Breast epithelium (tissue), 4 donors: Measurements from ENCODE around the gene FAM193A. TPM values are rescaled to one million over a fixed set of nuclear protein-coding genes. Genes with fewer than 3 reads are reported as not detected.

Source experiments
- DNase-seq, 2 donors: peaks; one replicate each; pipeline ENCODE4 v3.0.0-alpha.2; 2019; ENCODE audit warnings: low spot score in 2 of 2
- H3K27ac ChIP-seq, 2 donors: fragments of 200-600 bp; sonication (generic) in 1 of 2; one replicate each; pipeline ENCODE4 v1.5.1; 2016 to 2019; ENCODE audit warnings: mild to moderate bottlenecking in 1 of 2
- H3K27me3 ChIP-seq, 2 donors: fragments of 200-600 bp; sonication (generic) in 1 of 2; one replicate each; pipeline versions ENCODE4 v1.5.1 to v1.6.0; 2017 to 2019; ENCODE audit warnings: control low read depth in 1 of 2, mild to moderate bottlenecking in 1 of 2
- H3K36me3 ChIP-seq: fragments of 200-600 bp; one replicate; pipeline ENCODE4 v1.5.1; 2019
- H3K4me1 ChIP-seq, 2 donors: fragments of 200-600 bp; sonication (generic); one replicate each; pipeline ENCODE4 v1.5.1; 2016 to 2019; ENCODE audit warnings: control low read depth in 1 of 2
- H3K4me3 ChIP-seq, 3 donors: fragments of 200-600 bp; sonication (generic); 1 replicate in 2 of 3; 2 replicates in 1 of 3; pipeline ENCODE4 v1.5.1; 2016 to 2019; ENCODE audit warnings: mild to moderate bottlenecking in 3 of 3, moderate library complexity in 2 of 3
- H3K9me3 ChIP-seq, 2 donors: fragments of 200-600 bp; sonication (generic) in 1 of 2; one replicate each; pipeline ENCODE4 v1.5.1; 2016 to 2019; ENCODE audit warnings: control low read depth in 1 of 2
- POLR2A ChIP-seq: fragments of 450-650 bp; IDR thresholded peaks from one replicate; pipeline ENCODE4 v1.6.1; 2016; ENCODE audit warnings: antibody characterized with exemption, mild to moderate bottlenecking, moderate library complexity
- POLR2AphosphoS5 ChIP-seq, 3 donors: sonication (generic); formaldehyde crosslinking; IDR thresholded peaks; one replicate each; pipeline ENCODE4 v1.6.1; 2017; ENCODE audit warnings: antibody characterized with exemption in 3 of 3
- intact Hi-C: fragments of 100-400 bp; cut with DNase I; formaldehyde crosslinking; loops from one replicate; pipeline ENCODE4 v1.15.1; 2023; ENCODE audit warnings: low total_unique reads
- total RNA-seq, 3 donors: library from RNA; depleted of rRNA; stranded (reverse); fragments of >200 nt; gene quantifications; one replicate each; pipeline ENCODE4 v1.1.0, GENCODE V29; 2016
- TF ChIP-seq, protein P1 (sequence below), 3 donors: fragments of 450-650 bp; IDR thresholded peaks; one replicate each; pipeline ENCODE4 v1.5.1; 2016 to 2017; ENCODE audit warnings: antibody characterized with exemption in 3 of 3, mild to moderate bottlenecking in 3 of 3, moderate library complexity in 3 of 3

The FAM193A gene
- total RNA-seq, 3 donors from 2014 or later = 24.5 to 26.5 (median 24.7) TPM

DNA sequence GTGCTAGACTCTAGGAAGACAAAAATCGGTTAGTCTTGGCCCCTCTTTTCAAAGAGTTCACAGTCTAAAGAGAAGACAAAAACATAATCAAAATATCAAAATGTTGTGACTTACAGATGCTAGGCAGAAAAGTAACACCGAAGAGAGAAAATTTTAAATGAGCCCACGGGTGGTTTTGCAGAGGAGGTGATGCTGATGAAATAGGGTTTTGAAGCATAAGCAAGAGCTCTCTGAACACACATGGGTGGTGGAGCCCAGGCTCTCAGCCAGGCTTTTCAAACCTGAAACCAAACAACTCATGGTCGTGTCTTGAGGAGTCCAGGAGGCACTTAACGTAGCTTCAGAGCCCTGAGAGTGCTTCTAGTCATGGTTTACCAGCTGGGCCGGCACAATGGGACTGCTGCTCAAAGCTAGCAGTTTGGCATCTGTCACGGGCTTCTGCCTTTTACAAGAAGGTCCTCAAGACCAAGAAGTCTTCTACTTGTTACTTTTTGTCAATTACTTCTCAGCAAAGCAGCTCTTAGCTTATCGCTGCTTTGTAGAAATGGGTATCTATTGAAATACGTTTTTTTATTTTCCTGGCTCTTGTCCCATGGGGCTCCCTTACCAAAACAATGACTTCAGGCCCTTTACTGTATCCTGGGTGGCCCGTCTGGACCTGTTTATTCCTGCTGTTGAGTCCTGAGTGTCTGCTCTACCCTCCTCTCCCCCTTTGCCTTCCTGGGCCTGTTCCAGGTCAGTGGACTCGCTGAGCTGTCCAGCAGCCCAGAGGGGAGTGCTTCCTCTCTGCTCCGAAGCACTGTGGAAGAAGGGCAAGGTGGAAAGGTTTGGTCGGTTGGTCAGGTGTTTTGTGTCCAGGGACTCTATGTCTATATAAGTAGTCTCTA lies 150.2 kb downstream of the FAM193A start:
- intact Hi-C loops = no loop called here
- Histone ChIP-seq H3K36me3 (no peaks in the 10 kb centered on the region), H3K4me1 (no peaks in the 10 kb centered on the region), H3K27ac (no peak overlapping the region), H3K9me3 (no peaks in the 10 kb centered on the region), H3K4me3 (no peak overlapping the region), H3K27me3 (no peaks in the 10 kb centered on the region)
- no peak for DNase-seq
- no peak for TF ChIP-seq POLR2A
- TF ChIP-seq POLR2AphosphoS5 (IDR thresholded peaks at IDR 0.05) = no peak
- TF ChIP-seq, protein P1, sequence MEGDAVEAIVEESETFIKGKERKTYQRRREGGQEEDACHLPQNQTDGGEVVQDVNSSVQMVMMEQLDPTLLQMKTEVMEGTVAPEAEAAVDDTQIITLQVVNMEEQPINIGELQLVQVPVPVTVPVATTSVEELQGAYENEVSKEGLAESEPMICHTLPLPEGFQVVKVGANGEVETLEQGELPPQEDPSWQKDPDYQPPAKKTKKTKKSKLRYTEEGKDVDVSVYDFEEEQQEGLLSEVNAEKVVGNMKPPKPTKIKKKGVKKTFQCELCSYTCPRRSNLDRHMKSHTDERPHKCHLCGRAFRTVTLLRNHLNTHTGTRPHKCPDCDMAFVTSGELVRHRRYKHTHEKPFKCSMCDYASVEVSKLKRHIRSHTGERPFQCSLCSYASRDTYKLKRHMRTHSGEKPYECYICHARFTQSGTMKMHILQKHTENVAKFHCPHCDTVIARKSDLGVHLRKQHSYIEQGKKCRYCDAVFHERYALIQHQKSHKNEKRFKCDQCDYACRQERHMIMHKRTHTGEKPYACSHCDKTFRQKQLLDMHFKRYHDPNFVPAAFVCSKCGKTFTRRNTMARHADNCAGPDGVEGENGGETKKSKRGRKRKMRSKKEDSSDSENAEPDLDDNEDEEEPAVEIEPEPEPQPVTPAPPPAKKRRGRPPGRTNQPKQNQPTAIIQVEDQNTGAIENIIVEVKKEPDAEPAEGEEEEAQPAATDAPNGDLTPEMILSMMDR (IDR thresholded peaks at IDR 0.05) = no peak

DNA sequence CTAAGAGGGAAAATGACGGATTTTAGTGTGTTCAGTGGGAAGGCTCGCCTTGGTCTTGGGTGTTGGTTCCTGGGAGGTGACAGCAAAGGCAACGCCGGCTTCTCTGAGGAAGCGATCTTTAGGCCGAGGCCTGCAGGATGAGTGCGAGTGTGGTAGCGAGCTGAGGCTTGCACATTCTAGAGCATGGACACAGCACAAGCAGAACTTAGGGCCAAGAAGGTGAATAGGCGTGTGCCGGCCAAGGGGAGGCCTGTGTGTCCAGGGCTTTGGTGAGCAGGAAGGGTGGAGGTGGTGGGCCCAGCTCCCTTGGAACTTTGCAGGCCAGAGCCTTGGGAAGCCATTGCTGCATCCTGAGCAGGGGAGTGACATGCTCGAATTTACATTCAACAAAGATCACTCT lies 151.8 kb downstream of the FAM193A start:
- H3K4me3 ChIP-seq = no peak overlapping the region
- H3K4me1 ChIP-seq = no peaks in the 10 kb centered on the region
- no peaks in the 10 kb centered on the region for H3K27me3 ChIP-seq
- TF ChIP-seq, protein P1 (IDR thresholded peaks at IDR 0.05) = no peak
- TF ChIP-seq POLR2A = no peak
- no peak overlapping the region for H3K27ac ChIP-seq
- intact Hi-C loops = no loop called here
- no peaks in the 10 kb centered on the region for H3K9me3 ChIP-seq
- H3K36me3 ChIP-seq = no peaks in the 10 kb centered on the region
- no peak for DNase-seq

DNA sequence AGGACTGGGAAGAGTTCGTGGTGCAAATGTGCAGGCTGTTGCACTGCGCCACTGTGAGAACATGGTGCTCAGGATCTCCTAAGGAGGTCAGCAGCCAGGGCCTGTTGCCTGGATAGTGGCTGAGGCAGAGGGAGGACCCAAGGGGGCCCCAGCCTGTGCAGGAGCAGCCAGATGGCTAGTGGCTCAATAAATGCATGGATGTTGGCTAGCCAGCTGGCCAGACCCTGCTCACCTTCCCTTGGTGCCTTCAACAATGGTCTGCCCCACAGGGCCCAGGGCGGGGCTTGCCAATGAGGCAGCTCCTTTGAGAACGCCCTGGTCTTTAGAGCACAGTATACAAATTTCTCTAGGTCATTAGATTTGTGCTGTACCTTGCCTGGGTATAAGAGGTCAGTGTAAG lies 152.2 kb downstream of the FAM193A start:
- Histone ChIP-seq H3K4me1 (no peaks in the 10 kb centered on the region), H3K4me3 (no peak overlapping the region), H3K27ac (no peak overlapping the region), H3K36me3 (peaks cover 3% of the 10 kb centered on the region), H3K9me3 (no peaks in the 10 kb centered on the region), H3K27me3 (no peaks in the 10 kb centered on the region)
- DNase-seq = no peak
- TF ChIP-seq POLR2A (no peak), POLR2AphosphoS5 (IDR thresholded peaks at IDR 0.05) (no peak)
- TF ChIP-seq, protein P1 (IDR thresholded peaks at IDR 0.05) = no peak
- intact Hi-C loops = no loop called here

DNA sequence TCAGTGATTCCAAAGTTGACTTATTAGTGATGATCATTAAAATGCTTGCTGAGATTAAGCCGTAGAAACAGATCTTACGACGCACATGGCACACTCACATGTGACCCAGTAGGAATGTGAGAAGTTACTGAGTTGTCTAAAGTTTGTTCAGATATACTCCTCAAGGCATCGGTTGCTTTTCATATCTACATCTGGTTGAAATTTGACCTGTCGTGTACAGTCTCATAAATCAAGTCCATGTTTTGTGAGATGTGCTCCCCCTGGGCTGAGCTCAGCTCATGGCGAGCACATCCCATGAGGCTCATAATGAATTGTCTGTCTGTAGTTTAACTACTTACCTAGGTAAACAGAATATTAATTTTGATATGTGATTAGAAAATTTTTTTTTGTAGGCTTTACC lies 152.7 kb downstream of the FAM193A start:
- H3K36me3 ChIP-seq = peaks cover 4% of the 10 kb centered on the region
- no peak overlapping the region for H3K27ac ChIP-seq
- no peaks in the 10 kb centered on the region for H3K9me3 ChIP-seq
- no peak for DNase-seq
- no peak overlapping the region for H3K4me3 ChIP-seq
- H3K27me3 ChIP-seq = no peaks in the 10 kb centered on the region
- intact Hi-C loops = no loop called here
- no peaks in the 10 kb centered on the region for H3K4me1 ChIP-seq
- TF ChIP-seq POLR2AphosphoS5 (IDR thresholded peaks at IDR 0.05) (no peak), POLR2A (no peak)
- TF ChIP-seq, protein P1 (IDR thresholded peaks at IDR 0.05) = no peak

DNA sequence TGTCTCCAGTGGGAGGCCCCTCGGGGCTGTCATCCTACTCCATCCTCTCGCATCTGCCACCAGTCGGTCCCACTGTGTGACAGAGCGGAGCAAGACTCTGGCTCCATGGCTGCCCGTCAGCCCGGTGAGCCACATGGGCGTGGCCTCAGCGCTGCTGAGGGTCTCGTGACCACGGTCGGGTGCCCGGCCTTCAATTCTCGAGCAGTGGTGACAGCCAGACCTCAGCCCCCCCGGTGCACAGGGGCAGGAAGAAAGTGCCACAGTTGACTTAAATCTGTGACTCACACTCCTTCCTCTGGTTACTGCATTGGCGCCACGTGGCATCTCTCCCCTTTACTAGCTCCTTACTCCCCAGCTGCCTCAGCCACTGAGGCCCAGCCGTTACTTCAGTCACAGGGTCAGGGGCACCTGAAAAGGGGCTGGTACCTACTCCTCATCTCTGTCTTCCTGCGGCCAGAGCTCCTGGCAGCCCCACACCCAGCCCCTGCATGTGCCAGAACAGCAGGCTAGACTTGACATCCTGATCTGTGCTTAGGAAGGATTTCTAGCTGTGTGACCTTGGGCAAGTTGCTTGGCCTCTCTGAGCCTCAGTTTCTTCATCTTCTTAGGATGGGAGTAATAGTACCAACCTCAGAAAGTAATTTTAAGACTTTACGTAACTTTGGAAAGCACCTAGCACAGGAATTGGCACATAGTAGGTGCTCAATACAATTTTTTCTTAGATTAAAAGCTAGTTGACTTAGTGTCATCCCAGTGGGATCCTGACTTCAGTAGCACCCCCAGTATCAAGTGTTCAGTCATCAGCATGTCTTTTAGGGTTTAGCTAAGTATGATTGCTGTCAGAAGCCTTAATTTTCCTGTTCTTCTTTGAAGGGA lies 153.6 kb downstream of the FAM193A start:
- Histone ChIP-seq H3K36me3 (peaks cover 4% of the 10 kb centered on the region), H3K4me1 (no peaks in the 10 kb centered on the region), H3K4me3 (no peak overlapping the region), H3K9me3 (no peaks in the 10 kb centered on the region), H3K27ac (no peak overlapping the region), H3K27me3 (no peaks in the 10 kb centered on the region)
- no peak for TF ChIP-seq POLR2AphosphoS5 (IDR thresholded peaks at IDR 0.05)
- TF ChIP-seq, protein P1 (IDR thresholded peaks at IDR 0.05) = no peak
- no peak for TF ChIP-seq POLR2A
- intact Hi-C loops = no loop called here
- no peak for DNase-seq
